ENCODE results near the gene CLEC7A.

DNA sequence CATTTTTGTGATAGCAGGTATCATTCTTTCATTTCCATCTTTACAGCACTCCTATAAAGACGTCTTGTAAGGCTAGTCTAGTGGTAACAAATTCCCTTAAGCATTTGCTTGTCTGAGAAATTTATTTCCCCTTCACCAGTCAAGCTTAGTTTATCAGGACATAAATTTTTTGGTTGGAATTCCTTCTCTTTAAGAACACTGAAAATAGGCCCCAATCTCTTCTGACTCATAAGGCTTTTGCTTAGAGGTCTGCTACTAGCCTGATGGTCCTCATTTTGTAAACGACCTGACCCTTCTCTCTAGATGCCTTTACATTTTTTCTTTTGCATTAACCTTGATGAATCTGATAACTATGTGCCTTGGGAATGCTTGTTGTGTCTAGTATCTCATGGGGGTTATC is 21.6 kb upstream of the CLEC7A start:
- TF ChIP-seq, protein P1, sequence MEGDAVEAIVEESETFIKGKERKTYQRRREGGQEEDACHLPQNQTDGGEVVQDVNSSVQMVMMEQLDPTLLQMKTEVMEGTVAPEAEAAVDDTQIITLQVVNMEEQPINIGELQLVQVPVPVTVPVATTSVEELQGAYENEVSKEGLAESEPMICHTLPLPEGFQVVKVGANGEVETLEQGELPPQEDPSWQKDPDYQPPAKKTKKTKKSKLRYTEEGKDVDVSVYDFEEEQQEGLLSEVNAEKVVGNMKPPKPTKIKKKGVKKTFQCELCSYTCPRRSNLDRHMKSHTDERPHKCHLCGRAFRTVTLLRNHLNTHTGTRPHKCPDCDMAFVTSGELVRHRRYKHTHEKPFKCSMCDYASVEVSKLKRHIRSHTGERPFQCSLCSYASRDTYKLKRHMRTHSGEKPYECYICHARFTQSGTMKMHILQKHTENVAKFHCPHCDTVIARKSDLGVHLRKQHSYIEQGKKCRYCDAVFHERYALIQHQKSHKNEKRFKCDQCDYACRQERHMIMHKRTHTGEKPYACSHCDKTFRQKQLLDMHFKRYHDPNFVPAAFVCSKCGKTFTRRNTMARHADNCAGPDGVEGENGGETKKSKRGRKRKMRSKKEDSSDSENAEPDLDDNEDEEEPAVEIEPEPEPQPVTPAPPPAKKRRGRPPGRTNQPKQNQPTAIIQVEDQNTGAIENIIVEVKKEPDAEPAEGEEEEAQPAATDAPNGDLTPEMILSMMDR (IDR thresholded peaks at IDR 0.05), result no peak
- TF ChIP-seq EP300 (IDR thresholded peaks at IDR 0.05) (no peak), POLR2A (IDR thresholded peaks at IDR 0.05) (no peak)

Data from ovary (tissue), 3 donors.